Suppressor macrophage treated with lipopolysaccharide for 4 hours (primary cell): Measurements from ENCODE around the gene ITGB8.

ENCODE experiments used
- DNase-seq: peaks from one replicate; pipeline ENCODE4 v3.0.0-alpha.2; 2020

Gene ITGB8

GRCh38 chr7:20388084-20388483 lies 57.4 kb downstream of the ITGB8 start:
- no peak for DNase-seq

GRCh38 chr7:20389192-20389591 lies 58.5 kb downstream of the ITGB8 start:
- peak; percentile 39 for DNase-seq

DNA sequence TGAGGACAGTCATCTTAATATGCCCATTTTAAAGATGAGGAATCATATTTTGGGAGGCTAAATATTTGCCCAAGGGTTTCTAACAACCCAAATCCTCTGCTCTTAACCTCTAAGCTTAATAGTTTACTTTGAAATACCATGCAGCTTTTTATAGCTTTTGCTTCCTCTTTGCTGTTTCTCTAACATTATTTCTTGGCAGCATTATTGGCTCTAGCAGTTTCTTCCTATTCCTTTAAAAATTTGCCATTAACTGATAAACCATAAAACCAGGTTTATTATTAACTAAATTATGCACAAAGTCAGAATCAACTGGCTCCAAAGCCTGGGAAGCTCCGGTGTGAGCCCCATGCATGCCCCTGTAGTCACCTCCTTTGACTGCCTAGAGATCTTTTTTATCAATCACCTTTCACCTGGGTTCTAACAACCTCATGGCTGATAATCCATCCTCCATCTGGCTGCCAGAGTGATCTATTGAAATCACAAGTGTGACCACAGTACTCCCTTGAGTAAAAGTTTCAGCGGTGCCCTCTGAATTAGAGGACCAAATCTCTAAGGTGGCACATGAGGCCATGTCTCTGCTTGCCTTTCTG lies 62.4 kb downstream of the ITGB8 start:
- no peak for DNase-seq

GRCh38 chr7:20393616-20394015 lies 62.9 kb downstream of the ITGB8 start:
- no peak for DNase-seq

GRCh38 chr7:20394284-20394683 lies 63.6 kb downstream of the ITGB8 start:
- no peak for DNase-seq

DNA sequence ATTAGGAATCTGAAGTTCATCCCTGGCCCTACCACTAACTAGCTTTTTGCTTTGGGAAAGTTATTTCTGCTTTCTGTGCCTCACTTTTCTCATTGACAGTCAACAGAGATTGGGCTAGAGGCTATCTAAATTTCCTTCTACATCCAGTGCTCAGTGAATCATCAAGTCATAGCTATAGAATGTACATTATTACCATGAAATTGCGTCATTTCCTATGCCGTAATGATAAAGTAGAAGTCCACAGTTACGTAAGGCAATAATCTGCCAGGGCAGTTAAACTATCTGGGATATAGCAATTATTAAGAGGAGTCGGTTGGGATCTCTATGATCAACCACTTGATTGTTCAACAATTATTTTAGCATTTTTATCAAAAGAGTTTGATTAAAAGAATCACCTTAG lies 64.4 kb downstream of the ITGB8 start:
- peak; percentile 86 for DNase-seq

- DNase-seq: no peak
Measured at GRCh38 chr7:20395511-20395910, 64.8 kb downstream of the ITGB8 start.

GRCh38 chr7:20399521-20399920 lies 68.8 kb downstream of the ITGB8 start:
- peak; percentile 50 for DNase-seq

DNA sequence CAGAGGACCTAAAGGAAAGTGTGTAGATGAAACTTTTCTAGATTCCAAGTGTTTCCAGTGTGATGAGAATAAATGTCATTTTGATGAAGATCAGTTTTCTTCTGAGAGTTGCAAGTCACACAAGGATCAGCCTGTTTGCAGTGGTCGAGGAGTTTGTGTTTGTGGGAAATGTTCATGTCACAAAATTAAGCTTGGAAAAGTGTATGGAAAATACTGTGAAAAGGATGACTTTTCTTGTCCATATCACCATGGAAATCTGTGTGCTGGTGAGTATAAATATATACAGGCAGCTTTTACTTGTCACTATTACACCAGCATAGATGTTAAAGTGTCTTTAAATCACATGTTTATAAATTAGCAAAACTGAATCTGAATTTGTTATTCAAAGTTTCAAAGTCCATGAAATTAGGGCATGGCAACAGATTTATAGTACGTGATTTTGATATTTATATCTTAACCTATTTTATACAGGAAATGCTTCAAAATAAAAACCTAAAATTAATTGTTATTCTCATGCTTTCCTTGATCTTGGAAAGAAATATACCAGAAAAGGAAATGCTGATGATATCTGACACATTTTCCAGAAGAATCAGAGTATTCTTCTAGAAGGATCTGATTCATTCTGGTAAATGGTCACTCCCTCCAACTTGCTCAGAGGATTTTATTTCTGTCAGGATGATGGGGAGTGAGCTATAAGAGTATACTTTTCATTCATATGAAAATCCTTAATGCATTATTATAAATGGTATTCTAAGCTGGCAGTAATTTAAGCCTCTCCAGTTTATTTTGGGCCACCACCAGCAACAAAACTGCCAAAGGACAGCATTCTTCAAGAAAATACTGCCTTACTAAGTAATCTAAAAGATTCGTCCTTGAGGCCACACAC lies 71.4 kb downstream of the ITGB8 start:
- no peak for DNase-seq

DNA sequence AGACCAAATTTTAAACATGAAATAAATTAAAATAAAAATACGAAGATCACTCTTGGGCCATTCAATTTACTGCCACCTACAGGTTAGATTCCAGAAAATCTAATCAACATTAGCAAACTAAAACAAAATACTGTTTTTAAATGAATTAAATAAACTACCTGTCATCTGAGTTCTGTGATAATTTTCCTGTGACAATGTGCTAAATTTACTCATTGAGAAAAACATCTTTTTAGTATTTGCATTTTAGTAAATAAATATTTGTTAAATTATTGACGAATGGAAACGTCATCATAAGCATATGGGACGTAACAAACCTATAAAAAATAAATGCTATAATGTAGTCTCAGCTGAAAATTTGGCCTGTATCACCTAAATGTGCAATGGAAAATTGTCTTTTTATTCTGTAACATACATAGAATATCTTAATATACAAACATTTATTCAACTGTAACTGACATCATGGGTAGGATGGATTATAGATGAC lies 72.1 kb downstream of the ITGB8 start:
- no peak for DNase-seq

GRCh38 chr7:20403331-20403730 lies 72.6 kb downstream of the ITGB8 start:
- no peak for DNase-seq

- DNase-seq: no peak
Measured at GRCh38 chr7:20404320-20404719, 73.6 kb downstream of the ITGB8 start.

DNA sequence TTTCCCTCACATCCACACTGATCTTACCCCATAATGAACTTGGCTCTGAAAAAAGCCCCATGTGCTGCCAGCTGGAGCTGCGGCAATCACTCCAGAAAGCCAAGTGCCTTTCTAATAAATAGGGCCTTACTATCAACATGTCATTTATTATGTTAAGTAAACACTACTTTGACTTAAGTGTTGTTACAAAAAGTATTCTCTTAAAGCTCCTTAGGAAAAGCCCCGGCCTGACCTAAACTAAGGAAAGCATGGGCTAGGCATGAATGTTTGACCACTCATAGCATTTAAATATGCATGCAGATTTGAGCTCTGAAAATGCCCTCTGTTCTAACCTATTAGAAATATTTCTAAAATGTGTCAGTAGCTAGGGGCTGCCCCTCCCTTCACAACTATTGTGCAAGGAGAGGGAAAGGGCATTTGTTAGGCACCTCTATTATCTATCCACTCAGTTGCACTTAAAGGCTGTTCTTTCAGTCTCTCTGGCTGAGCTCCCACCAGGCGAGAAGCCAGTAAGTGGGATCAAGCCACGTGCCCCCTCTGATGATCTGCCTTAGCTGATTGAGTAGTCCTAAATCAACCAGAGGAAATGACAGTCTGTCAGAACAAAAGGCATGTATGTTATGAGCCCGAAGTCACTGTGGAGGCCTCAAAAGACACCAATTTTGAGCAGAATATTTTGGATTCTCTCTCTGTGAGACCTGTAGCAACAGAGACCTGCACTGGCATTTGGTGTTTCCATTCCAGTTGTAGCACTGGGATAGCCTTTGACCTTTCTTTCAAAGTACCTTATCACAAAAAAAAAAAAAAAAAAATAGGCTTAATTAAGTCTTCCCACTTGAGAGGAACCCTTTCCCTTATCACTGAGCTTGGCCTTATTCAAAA lies 77.1 kb downstream of the ITGB8 start:
- peak; percentile 27 for DNase-seq

DNA sequence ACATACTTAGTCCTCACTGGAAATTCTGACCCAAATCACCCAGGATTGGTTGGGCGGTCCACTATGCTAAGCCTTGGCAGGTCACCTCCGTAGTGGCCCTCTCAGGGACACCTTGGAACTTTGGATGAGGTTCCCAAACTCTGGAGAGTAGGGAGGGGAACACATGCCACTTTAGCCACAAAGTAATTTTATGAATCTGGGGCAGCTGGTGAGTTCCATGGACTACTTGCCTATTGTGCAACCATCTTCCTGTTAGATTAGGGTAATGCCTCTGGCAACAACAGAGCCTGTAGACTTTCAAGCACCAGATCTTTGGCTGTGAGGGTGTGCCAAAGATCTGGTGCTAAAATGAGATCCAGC lies 77.7 kb downstream of the ITGB8 start:
- DNase-seq: no peak

DNA sequence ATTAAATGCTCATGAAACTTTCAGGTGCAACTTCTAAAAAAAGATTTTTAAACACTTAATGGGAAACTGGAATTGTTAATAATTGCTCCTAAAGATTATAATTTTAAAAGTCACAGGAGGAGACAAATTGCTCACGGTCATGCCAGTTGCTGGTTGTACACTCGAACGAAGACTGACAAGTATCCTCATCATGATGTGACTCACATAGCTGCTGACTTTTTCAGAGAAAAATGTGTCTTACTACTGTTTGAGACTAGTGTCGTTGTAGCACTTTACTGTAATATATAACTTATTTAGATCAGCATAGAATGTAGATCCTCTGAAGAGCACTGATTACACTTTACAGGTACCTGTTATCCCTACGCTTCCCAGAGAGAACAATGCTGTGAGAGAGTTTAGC lies 79.3 kb downstream of the ITGB8 start:
- DNase-seq: no peak

- no peak for DNase-seq
Measured at GRCh38 chr7:20411372-20411771, 80.7 kb downstream of the ITGB8 start.

GRCh38 chr7:20412032-20412431 lies 81.3 kb downstream of the ITGB8 start:
- peak; percentile 51 for DNase-seq

DNA sequence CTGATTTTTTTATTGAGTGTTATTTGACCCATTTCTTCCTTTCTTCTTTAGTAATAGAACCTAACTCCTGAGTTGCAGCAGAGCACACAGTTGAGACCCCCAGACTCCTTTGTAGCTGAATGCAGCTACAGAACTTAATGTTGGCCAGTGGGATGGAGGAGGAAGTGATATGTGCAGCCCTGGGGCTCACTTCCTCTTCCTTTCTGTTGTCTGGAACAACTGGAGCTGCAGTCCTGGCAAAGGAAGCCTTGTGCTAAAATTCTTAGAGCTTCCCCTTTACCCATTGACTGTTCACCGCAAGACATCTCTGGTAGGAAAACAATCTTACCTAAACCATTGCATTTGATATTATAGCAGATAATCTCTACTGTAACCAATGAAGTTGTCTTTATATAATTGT lies 86.6 kb downstream of the ITGB8 start:
- DNase-seq: peak; percentile 77

DNA sequence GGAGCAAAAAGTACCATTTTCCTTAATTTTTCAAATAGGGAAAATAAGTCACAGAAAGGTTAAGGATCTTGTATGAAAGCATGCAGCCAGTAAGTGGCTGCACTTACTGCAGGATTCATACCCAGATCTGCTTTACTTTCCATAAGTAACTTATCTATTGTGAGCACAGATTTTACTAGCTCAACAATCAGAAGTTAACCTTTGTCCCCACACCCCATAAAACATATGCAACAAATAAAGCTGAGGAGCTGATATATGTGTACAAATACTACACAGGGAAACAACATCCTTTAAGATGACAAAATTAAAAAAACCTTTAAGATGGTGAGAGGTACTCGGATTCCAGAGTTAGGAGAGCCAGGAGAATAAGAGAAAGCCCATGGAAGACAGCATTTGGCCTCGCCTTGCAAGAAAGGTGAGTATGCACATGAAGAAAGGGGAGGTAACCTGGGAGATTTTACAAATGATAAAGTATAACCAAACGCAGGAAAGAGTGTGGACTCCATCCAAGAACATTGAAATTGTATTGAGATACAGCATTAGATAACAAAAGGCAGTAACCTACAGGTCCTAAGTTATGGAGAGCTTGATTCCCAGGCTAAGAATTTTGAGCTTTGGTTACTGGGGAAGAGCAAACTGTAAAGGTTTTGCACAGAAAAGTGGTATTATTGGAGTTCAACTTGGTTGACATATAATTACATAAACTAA lies 87.1 kb downstream of the ITGB8 start:
- no peak for DNase-seq

DNA sequence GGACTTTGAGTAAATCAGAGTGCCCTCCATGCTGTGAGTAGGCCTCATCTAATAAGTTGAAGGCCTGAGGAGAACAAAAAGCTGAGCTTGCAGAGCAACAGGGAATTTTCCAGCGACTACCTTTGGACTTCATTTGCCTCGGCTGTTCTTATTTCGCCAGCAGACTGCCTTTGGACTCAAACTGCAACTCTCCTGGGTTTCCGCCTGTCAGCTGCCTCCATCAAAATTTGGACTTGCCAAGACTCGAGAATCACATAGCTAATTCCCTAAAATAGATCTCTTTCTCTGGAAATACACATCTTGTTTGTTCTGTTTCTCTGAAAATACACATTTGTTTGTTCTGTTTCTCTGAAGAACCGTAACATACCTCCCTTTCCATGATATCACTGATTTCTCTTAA lies 93.8 kb downstream of the ITGB8 start:
- DNase-seq: no peak

DNA sequence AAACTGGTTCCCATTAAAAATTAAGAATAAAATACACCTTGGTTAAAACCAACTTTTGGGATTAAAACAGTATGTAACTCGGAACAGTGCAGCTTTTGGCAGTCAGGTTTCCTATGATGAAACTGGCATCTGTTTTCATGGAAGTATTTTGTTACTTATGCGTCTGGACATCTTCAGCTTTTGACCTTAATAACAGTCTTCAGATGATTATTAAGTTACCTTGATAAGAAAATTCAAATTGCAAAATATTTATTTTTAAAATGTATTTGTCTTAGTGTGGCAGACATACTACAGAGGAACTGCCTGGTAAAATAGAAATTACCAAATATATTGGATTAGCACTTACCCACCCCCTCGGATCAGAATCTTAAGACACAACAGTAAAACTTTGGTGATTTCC lies 100.0 kb downstream of the ITGB8 start:
- no peak for DNase-seq

DNA sequence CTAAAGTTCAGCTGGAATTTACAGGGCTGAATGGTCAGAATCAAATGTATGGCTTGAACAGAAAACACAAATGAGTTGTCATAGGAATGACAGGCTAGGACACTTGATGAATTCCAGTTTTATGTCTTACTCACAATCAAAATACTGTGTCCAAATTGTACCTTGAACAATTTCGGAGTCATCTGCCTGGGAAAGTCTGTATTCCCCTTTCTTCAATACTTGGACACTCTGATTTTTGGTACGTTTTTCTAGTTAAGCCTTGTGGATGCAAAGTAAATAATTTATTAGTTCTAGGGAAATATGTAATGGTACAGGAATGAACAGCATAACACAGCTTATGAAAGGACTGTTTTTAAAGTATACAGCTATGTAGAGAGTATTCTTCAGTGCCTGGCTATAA lies 100.4 kb downstream of the ITGB8 start:
- DNase-seq: no peak

DNA sequence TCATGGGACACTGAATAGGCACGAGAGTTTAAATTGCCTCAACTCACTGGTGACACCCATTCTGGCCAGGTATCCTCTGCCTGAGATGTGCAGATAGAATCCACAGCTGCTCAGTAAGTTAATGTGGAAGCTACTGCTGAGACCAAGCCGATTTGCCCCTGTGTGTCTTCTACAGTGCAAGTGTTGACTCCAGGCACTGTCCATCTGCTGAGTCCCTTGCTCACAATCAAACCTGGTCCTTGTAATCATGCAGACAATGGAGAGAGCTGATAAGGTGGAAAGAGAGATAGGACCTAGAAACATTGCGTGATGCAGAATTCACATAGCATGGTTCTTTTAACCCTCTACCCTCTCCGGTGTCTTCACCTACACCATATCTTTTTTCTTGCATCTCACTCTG lies 101.4 kb downstream of the ITGB8 start:
- DNase-seq: no peak
